Measurements from ENCODE around the gene IRGC.
A peak's percentile ranks its signal among the peaks of the same experiment; 100 is the strongest.

IRGC gene

DNA sequence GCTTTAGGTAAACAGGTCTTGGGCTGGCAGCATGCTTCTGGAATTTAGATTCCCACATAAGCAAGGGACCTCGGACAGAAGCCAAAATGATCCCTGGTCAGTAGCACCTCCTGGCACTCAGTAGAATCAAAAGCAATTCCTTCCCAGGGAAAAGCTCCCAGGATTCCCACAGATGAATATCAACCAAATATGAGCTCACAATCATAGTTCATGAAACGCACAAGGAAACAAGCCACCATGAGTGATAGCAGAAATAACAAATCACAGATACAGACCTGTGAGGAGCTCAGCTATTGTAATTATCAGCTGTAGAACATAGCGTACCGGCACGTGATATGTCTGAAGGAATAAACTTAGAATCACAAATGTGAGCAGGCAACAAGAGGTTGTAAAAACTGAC, 24.1 kb upstream of the IRGC start:
- no peak for DNase-seq (ENCODE audit: low read depth)

DNA sequence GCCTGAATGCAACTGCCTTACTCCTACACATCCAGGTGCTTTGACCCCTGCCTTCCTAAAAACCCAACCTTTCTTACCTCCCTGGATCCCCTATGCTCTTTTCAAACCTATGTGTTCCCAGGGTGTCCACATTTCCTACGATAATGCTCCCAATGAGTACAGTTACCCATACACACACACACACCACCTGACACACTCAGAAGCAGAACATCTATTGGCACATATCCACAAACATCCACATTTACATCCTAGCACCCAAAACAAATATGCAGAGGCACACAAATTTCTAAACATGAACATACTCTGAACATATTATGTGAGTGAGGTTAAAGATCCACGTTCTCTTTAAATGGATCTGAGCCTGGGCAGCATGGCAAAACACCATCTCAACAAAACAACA, 23.5 kb upstream of the IRGC start:
- no peak for DNase-seq (ENCODE audit: low read depth)

DNA sequence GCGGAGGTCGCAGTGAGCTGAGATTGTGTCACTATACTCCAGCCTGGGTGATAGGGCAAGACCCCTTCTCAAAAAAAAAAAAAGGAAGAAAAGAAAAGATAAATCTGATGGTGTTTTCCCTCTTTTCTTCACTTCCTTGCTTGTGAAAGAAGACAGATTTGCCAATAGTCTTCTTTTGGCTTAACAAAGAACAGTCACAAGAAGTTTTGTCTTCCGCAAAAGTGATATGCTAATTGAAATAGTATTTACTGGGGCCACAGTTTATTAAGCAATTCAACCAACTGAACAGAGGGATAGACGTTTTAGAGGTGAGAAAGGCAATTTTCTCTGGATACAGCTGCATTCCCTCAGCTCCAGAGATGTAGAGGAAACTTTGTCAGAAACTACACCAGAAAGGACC, 23.0 kb upstream of the IRGC start:
- no peak for DNase-seq (ENCODE audit: low read depth)

DNA sequence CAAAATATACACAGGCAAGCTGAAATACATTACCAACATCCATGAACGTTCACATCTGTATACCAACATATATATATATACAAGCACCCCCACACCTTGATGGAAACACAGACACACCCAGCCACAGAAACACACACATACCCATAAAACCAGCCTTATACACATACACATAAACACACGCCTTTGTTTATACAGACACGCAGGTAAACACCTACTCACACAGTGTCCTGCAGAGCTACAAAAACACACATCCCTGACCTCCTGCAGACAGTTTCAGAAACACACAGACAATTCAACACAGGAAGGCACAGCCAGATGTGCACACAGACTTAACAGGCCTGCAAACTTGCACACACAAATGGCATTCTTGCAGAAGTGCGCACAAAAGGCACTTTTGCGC, 21.3 kb upstream of the IRGC start:
- no peak for DNase-seq (ENCODE audit: low read depth)

DNA sequence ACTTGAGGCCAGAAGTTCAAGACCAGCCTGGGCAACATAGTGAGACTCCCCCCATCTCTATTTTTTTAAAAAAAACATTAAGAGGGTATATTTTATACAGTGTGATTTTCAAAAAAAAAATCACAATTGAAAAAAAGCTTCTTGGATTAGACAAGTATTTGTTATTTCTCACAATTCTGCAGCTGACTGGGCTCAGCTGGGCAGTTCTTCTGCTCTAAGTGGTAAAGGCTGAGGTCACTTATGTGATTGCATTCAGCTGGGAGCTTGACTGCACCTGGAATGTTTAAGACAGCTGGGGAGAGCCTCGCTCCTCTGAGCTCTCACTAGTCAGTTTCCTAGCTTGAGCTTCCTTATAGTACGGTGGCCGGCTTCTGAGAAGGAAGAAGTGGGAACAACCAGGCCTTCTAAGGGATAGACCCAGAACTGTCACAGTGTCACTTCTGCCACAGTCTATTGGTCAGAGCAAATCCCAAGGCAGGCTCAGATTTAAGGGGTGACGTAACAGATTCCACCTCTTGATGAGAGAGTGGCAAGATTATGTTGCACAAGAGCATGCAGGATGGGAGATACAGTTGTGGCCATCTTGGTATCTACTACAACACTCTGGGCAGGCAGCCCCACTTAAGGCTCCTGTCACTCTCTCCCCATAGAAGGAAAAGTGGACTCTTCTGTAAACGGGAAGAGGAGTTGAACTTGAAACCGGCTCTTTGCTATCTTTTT, 19.7 kb upstream of the IRGC start:
- no peak for DNase-seq (ENCODE audit: low read depth)

DNA sequence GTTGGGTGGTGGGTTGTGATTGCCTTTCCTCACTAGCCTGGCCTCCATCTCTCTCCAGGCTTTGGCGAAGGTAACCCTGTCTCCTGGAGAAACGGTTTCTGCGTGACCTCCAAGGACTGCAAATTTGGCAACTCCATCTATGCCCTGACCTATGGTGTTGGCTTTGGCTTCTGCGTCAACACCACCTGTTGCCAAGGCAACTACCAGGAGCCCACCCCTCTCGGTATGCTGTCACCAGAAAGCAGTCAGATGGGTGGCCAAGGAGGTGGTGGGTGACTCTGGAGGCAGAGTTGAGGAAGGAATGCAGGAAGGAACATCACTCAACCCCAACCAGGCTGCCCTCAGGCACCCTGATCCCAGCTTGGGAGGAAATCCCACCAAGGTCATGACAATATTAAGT, 18.6 kb upstream of the IRGC start:
- DNase-seq (ENCODE audit: low read depth), result no peak

DNA sequence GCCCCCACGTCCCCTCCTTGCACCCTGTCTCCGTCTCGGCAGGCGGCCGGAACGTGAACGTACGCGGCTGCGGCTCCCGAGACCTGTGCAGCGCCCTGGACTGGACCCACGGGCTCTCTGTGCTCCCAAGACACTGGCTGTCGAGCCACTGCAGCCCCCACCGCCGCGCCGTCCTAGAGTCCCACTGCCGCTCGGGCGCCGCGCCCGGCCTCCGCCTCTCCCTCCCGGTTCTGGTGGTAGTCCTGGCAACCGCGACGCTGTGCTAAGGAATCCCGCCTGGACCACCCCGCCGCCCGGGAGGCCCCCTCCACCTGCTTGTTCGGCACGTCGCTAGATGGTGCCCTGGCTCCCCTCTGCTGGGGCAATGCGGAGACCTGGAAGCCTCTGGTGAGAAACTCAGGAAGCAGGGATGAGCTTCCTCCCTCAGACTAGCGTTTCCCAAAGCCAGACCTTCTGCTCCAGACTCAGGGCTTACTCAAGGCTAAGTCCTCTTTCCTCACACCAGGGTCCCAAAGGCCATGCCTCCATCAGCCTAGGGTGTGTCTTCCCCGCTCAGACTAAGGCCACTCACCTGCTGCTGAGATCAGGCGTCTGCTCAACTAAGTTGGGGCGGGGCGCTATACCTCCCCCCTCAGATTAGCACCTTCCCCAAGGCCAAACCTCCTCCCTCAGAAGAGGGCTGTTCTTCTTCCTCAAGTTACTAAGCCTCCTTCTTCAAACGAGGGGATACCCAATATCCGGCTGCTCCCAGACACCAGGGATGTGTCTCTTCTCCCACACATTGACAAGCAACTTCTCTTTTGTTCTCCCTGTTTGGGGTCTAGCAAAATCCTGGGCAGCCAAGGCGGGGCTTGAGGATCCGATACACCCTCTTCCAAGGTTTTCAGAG, 16.1 kb upstream of the IRGC start:
- DNase-seq (ENCODE audit: low read depth), result no peak

DNA sequence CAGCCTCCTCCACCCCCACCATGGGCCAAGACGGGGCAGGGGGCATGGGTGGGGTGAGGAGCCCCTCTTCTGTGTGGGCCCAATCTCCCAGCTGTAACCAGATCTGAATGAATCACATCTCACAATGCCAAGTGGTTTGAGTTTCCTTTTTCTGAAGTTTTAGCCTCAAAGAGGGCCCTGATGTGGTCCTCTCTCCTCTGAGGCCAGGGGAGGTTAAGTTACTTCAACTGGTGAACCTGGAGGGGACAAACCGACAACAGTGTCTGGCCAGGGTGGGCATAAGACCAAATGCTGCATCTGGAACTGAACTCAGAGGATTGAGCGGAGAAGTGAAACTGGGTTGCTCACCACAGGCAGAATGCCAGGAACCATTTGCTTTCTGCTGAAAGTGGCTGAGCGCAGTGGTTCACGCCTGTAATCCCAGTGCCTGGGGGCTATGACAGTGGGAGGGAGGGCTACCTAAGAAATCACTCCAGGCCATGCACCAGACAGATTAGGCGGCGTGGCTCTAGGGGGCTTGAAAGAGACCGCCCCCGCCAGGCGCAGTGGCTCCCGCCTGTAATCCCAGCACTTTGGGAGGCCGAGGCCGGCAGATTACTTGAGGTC, 15.4 kb upstream of the IRGC start:
- peak; percentile 77 for DNase-seq (ENCODE audit: low read depth)

DNA sequence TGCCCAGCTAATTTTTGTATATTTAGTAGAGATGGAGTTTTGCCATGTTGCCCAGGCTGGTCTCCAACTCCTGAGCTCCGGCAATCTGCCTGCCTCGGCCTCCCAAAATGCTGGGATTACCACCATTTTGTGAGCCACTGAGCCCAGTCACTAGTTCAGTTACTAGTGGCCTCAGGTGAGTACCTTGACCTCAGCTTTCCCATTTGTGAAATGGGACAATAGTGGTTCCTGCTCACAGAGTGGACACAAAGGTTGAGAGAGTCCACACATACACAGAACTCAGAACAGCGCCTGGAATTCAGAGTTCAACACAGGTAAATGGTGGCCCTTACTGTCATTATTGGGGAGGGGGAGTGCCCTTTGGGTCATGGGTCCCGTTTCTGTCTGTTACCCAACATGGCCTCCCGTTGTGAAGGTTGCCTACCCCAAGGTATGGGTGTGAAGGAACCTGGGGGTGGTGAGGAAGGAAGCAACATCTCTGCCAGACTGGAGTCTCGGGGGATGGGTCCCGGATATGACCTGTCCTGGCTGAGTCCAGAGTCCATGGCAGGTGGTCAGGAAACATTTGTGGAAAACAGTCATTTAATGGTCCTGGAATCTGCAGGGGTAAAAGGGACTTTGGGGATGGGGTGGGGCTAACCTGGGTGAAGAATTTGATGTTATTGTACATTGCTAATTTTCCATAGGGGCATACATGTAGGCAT, 11.7 kb upstream of the IRGC start:
- no peak for DNase-seq (ENCODE audit: low read depth)

DNA sequence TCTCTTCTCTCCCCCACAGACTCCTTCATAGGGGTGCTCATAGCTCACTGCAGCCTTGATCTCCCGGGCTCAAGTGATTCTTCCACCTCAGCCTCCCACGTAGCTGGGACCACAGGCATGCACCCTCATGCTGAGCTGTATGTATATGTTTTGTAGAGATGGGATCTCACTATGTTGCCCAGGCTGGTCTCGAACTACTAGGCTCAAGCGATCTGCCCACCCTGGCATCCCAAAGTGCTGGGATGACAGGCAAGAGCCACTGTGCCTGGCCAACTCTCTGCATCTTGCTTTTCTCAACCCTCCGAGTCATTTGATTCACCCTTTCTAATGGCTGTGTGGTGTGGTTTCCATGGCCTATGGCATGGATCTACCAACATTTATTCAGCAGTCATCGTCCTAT, 10.1 kb upstream of the IRGC start:
- no peak for DNase-seq (ENCODE audit: low read depth)

DNA sequence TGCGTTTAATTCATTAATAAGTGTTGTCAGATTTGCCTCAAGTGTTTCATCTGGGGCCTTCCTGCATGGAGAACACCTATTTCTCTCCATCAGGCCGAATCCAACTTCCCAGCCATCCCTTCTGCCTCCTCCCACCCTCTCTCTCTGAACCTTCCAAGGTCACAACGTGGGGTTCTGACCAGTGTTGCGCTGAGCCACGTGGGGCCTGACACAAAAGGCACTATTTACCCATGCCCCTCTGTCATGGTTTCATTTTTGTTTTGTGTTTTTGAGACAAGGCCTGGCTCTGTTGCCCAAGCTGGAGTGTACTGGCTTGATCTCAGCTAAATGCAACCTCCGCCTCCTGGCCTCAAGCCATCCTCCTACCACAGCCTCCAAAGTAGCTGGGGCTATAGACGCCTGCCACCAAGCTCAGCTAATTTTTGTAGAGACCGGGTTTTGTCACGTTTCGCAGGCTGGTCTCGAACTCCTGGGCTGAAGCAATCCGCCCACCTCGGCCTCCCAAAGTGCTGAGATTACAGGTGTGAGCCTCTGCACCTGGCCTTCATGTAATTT, 8.6 kb upstream of the IRGC start:
- no peak for DNase-seq (ENCODE audit: low read depth)

DNA sequence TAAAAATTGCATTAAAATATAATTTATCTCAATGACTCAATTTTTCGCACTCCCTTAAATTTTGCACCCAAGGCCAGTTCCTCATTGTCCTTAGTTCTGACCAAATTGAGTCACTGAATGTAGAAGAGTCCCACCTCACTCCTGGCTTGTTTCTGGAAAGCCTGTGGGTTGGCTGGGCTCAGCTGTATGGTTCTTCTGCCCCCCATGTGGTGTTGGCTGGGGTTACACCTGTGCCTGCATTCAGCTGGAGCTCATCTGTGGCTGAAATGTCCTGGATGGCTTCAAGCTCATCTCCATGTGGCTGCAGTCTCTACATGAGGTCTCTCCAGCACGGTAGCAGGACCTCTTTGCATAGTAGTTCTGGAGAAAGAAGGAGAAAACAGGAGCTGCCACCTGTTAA, 7.2 kb upstream of the IRGC start:
- DNase-seq (ENCODE audit: low read depth), result no peak

DNA sequence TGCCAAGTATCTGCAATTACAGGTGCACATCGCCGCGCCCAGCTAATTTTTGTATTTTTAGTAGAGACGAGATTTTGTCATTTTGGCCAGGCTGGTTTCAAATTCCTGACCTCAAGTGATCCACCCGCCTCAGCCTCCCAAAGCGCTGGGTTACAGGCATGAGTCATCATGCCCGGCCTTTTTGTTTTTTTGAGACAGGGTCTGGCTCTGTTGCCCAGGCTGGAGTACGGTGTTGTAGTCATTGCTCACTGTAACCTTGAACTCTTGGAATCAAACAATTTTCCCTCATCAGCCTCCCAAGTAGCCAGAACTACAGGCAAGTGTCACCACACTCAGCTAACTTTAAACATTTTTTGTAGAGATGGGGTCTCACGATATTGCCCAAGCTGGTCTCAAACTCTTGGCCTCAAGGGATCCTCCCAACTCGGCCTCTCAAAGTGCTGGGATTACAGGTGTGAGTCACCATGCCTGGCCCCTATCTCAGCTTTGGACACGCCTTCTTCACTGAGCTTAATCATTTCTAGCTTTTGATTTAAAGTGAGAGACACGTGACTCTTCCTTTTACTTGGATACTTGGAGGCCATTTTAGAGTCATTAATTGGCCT, 4.0 kb upstream of the IRGC start:
- DNase-seq (ENCODE audit: low read depth), result no peak

DNA sequence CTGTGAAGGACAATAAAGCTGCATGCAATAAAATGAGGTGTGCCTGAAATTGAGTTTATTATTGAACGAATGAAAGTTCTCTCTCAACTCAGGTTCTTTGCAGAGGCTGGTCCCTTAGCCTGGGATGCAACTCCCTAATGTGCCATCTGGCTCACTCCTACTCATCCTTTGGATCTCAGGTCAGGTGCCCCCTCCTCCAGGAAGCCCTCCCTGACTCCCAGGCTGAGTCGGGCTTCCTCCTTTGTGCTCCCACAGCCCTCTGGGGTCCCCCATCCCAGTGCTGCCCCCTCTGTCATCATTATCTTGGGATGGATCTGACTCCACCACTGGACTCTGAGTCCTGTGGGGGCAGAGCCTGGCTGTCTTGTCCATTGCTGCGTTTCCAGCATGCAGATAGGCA, 2.7 kb upstream of the IRGC start:
- DNase-seq (ENCODE audit: low read depth), result no peak

DNA sequence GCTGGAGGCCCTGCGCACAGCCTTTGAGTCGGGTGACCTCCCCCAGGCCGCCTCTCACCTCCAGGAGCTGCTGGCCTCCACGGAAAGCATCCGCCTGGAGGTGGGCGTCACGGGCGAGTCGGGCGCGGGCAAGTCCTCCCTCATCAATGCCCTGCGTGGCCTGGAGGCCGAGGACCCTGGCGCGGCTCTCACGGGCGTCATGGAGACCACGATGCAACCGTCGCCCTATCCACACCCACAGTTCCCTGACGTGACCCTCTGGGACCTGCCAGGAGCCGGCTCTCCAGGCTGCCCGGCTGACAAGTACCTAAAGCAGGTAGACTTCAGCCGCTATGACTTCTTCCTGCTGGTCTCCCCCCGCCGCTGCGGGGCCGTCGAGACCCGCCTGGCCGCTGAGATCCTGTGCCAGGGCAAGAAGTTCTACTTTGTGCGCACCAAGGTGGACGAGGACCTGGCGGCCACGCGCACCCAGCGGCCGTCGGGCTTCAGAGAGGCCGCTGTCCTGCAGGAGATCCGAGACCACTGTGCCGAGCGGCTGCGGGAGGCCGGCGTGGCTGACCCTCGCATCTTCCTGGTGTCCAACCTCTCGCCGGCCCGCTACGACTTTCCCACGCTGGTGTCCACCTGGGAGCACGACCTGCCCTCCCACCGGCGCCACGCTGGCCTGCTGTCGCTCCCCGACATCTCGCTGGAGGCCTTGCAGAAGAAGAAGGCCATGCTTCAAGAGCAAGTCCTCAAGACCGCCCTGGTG, 2.9 kb downstream of the IRGC start:
- no peak for DNase-seq (ENCODE audit: low read depth)

DNA sequence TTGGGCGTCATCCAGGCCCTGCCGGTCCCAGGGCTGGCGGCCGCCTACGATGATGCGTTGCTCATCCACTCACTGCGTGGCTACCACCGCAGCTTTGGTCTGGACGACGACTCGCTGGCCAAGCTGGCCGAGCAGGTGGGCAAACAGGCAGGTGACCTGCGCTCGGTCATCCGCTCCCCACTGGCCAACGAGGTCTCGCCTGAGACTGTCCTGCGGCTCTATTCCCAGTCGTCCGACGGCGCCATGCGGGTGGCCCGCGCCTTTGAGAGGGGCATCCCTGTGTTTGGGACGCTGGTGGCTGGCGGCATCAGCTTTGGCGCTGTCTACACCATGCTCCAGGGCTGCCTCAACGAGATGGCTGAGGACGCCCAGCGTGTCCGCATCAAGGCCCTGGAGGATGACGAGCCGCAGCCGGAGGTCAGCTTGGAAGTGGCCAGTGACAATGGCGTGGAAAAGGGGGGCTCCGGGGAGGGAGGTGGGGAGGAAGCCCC, 3.5 kb downstream of the IRGC start:
- no peak for DNase-seq (ENCODE audit: low read depth)

DNA sequence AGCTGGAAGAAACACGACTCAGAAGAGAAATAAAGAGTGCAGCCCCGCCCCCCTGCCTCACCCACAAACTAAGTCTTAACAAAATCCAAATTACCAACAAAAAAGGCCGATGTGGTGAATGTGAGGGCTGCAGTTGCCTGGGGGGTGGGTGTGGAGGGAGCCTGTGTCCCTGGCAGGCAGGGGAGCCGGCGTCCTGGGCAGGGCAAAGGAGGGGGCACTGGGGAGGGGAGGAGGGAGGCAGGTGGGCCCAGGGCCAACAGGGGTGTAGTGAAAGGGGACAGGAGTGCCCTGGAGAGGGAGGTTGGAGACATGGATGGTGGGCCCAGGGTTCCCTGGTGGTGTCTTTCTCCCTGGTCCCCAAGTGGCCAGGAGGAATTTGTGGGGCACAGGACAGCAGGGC, 4.0 kb downstream of the IRGC start:
- no peak for DNase-seq (ENCODE audit: low read depth)

DNA sequence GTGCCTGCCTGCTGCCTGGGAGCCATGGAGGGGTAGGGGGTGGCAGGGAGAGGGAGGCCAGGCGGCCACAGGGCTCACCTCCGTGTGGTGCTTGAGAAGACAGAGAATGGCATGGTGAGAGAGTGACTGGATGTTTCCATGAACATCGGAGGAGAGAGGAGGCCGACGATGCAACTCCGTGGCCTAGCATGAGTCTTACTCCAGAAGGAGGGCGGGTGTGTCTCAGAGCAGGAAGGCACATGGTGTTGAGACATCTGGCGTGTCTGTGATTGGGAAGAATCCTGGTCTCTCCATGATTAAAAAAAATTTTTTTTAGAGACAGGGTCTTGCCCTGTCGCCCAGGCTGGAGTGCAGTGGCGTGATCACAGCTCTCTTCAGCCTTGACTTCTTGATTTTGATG, 5.1 kb downstream of the IRGC start:
- no peak for DNase-seq (ENCODE audit: low read depth)

DNA sequence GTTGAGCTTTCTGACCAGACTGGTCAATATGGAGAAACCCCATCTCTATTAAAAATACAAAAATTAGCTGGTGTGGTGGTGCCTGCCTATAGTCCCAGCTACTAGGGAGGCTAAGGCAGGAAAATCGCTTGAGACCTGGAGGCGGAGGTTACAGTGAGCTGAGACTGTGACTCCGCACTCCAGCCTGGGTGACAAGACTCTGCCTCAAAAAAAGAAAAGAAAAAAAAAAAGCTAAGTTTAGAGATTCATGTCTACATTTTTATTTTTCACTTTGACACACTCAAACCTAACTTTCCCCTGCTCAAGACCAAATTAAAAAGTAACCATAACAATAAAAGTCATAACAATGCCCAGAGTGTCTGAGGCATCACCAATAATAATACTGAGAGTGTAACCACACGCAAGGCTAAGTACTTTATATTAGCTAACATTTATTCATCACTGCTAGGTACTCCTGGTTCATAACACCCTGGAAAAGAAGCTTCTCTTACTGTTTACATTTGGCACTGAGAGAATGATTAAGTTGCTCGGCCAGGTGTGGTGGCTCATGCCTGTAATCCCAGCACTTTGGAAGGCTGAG, 5.7 kb downstream of the IRGC start:
- DNase-seq (ENCODE audit: low read depth), result no peak

DNA sequence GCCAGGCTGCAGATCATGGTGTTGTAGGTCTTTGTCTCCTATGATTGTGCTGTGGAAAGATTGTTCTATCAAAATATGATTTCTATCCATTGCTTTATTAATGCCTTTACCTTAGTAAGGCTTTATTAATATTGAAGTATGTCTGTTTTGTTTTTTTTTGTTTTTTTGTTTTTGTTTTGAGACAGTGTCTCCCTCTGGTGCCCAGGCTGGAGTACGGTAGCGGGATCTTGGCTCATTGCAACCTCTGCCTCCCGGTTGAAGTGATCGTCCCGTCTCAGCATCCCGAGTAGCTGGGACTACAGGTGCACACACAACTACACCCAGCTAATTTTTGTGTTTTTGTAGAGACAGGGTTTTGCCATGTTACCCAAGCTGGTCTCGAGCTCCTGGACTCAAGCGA, 7.7 kb downstream of the IRGC start:
- no peak for DNase-seq (ENCODE audit: low read depth)

DNA sequence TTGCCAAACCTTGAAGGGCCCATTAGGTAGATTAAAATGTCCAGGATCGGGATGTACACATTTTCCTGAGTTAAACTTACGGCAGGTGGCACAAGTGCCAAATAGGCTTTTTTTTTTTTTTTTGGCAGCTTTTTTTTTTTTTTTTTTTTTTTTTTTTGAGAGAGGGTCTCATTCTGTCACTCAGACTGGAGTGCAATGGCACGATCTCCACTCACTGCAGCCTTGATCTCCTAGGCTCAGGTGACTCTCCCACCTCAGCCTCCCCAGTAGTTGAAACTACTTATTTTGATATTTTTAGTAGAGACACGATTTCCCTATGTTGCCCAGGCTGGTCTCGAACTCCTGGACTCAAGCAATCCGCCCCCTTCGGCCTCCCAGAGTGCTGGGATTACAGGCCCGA, 9.0 kb downstream of the IRGC start:
- DNase-seq (ENCODE audit: low read depth), result no peak
